Germinal center (tissue), 1 donor: ENCODE data around the gene KCNJ1.

ENCODE experiments used
- DNase-seq: peaks from one replicate; pipeline ENCODE4 v3.0.0; 2012; ENCODE audit warnings: mixed read lengths, low spot score

KCNJ1 gene

GRCh38 chr11:128901653-128902514 is 34.8 kb upstream of the KCNJ1 start:
- no peak for DNase-seq

- no peak for DNase-seq
Measured at GRCh38 chr11:128900468-128900867, 33.4 kb upstream of the KCNJ1 start.

GRCh38 chr11:128898580-128899344 is 31.7 kb upstream of the KCNJ1 start:
- no peak for DNase-seq

GRCh38 chr11:128897826-128898225 is 30.7 kb upstream of the KCNJ1 start:
- DNase-seq: no peak

- DNase-seq: no peak
Measured at GRCh38 chr11:128896356-128896755, 29.3 kb upstream of the KCNJ1 start.

GRCh38 chr11:128895526-128895925 is 28.4 kb upstream of the KCNJ1 start:
- DNase-seq: no peak

- DNase-seq: no peak
Measured at GRCh38 chr11:128894685-128895084, 27.6 kb upstream of the KCNJ1 start.

DNA sequence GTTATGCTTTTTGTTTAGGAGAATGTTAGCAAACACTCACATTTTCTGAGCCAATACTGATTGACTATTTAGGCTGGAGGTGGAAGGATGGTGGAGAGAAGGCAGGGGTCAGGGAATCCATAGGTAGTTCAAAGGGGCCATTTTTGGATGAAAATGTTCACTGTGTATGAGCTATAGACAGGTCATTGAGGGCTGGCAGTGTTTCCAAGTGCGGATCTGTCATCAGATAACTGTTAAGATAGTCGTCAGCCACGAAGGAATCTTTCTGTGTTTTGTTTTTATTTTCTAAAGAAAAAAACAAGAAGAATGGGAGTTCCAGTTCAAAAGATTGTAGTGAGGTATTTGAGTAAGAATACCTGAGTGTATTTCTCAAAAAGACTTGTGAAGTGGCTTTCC is 27.2 kb upstream of the KCNJ1 start:
- DNase-seq: no peak

DNA sequence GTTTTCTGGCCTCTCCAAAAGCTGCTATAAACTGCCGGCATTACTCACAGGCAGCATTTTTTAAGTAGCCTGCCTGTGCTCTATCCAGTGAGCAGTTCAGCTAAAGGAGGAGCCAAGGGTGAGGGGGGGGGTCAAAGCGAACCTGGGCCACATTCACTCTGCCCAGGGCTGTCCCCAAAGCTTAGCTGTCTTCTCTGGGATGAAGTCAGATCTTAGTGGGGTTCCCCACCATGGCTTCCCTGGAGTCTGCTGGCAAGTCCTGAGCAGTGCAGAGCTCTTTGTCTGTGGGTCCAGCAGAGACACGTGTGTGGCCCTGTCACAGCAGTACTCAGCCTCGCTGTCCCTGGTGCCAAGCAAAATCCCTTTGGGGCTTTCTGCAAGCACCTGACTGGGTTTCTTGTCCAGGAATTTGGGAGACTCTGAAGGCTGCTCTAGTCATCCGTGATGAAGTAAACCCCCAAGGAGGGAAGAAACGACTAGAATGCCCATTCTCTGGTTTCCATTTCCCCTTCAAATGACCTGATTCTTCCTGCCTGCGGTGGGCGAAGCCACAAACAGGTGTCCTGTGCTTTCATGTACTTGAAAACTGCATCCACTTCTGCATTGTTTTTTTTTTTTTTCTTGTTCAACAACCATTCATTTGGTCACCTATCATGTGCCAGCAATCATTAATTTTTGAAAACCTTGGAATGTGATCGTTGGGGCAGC is 26.6 kb upstream of the KCNJ1 start:
- no peak for DNase-seq

- DNase-seq: no peak
Measured at GRCh38 chr11:128892866-128893565, 25.9 kb upstream of the KCNJ1 start.

GRCh38 chr11:128891913-128892398 is 24.9 kb upstream of the KCNJ1 start:
- DNase-seq: no peak

- DNase-seq: no peak
Measured at GRCh38 chr11:128890543-128891368, 23.7 kb upstream of the KCNJ1 start, which contains the start of gene KCNJ5. KCNJ5 (plus strand) TSS chr11:128891356; CDS start chr11:128911274, 19,918 bp downstream.

DNA sequence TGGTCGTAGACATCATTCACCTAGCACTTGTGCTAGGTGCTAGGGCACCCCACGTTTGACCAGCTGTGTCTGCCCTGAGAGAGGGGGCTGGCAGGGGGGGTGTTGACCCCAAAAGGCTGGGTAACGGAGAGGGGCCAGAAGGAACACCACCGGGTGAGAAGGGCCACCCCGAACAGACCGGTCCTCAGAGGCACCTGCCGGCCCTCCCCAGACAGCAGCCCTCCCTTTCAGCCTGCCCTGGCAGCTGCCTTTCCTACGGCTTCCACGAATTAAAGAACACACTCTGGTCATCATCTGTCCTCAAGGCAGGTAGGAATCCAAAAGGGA is 23.1 kb upstream of the KCNJ1 start:
- DNase-seq: no peak

DNA sequence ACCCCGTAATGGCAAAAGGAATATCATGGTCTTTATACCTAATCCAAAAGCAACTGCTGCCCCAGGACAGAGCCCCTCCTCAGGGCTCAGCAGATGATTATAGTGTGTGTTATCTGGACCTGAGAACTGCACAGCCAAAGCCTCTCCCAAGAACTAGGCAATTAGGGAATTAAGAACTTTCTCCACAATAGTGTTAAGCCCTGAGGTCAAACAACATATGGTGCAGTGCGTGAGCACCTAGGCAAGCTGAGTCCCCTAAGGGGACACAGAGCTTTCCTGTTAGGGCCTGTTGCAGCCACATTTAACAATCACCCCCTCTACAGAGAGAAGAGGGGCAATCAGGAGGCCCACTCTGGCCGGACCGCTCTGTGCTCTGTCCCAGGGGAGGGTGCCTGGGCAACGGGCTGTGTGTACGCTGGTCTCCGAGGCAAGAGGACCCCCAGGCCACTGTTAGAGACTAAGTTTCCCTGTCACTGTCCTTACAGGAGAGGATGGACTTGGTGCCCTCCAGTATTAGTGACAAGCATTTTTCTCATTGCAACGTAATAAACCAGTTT is 22.6 kb upstream of the KCNJ1 start:
- DNase-seq: no peak

GRCh38 chr11:128888034-128888985 is 21.2 kb upstream of the KCNJ1 start:
- no peak for DNase-seq

DNA sequence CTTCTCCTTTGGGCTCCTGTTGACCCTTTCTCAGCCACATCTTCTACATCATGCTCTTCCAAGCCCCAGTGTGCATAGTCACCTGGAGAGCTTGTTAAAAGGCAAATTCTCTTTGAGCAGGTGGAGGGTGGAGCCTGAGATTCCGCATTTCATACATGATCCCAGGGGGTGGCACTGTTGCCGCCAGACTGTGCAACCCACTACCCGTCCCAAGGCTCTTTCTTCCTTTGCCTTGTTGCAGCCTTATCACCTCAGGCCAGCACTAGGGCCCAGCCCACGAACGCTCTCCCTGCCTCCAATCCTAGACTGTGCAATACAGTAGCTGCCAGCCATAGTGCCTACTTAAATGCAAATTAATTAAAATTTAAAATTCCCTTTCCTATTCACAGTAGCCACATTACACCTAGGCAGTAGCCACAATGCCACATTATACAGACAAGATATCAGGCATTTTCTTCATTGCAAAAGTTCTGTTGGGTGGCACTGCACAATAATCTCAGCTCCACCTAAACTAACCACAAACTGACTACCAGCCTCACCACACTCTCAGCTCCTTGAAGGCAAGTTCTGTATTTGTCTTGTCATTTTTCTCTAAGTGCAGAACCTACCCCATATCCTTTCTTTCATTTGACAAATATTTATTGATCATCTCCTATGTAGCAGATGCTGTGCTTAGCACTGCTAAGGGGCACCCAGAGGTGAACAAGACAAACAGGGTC is 19.5 kb upstream of the KCNJ1 start:
- DNase-seq: no peak

- peak; percentile 59 for DNase-seq
Measured at GRCh38 chr11:128884703-128885338, 17.7 kb upstream of the KCNJ1 start.

GRCh38 chr11:128884054-128884453 is 17.0 kb upstream of the KCNJ1 start:
- DNase-seq: no peak
